ENCODE measurements around the gene VPS45. TPM values are rescaled to one million over a fixed set of nuclear protein-coding genes. Genes with fewer than 3 reads are reported as not detected.

Gene VPS45
- polyA plus RNA-seq, 1 donor (not counting 4 experiments of a cell fraction or from before 2014, with no cell fraction given) = 40.0 TPM

DNA sequence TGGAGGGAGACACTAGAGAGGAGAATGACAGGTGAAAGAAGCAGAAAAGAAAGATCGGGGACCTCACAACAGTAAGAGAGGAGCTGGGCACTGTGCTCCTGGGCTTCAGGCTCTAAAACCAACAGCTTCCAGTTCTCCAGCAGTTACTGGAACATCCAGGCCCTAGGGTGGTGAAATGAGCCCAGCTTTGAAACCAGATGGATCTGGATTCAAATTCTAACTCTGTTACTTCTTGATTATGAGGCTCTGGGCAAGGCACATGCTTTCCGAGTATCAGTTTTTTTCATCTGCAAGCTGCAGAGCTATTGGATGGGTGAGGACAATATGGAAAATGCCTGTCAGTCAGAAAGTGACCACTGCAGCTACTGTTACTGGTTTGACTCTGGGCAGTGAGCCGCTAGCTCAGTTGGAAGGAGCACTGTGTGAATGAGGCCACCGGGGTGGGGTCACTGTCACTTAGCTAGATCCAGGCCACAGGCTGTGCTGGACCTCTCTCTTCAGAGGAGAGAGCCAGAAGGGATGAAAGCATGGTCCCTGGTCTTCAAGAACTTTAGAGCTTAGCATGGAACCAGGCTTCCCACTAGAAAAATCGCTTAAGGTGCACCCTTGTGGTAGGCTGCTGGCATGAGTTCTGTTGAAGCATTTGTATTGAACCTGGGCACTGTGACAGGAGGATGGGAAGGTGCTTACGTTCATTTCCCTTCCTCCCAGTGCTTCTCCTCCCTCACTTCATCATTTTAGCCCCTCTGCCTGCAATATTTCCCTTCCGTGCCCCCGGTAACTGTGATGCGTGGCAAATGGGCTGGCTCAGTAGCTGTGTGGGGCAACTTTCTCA is 94.4 kb downstream of the VPS45 start:
- TF ChIP-seq, protein P1, sequence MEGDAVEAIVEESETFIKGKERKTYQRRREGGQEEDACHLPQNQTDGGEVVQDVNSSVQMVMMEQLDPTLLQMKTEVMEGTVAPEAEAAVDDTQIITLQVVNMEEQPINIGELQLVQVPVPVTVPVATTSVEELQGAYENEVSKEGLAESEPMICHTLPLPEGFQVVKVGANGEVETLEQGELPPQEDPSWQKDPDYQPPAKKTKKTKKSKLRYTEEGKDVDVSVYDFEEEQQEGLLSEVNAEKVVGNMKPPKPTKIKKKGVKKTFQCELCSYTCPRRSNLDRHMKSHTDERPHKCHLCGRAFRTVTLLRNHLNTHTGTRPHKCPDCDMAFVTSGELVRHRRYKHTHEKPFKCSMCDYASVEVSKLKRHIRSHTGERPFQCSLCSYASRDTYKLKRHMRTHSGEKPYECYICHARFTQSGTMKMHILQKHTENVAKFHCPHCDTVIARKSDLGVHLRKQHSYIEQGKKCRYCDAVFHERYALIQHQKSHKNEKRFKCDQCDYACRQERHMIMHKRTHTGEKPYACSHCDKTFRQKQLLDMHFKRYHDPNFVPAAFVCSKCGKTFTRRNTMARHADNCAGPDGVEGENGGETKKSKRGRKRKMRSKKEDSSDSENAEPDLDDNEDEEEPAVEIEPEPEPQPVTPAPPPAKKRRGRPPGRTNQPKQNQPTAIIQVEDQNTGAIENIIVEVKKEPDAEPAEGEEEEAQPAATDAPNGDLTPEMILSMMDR (optimal IDR thresholded peaks at IDR 0.05 in 1 of 3, IDR thresholded peaks at IDR 0.05 in 1 of 3, conservative IDR thresholded peaks at IDR 0.05 in 1 of 3; ENCODE audit: extremely low read depth in 1 of 3, insufficient read depth in 2 of 3, low read length in 3 of 3) = peak in 1 of 3 experiments; percentile 19
- no peak for TF ChIP-seq EZH2 (IDR thresholded peaks at IDR 0.05; ENCODE audit: low read length)
- H3K27me3 ChIP-seq (ENCODE audit: control insufficient read depth, extremely low read depth, insufficient read depth, low read length) = no peaks in the 10 kb centered on the region
- no peaks in the 10 kb centered on the region for H4K20me1 ChIP-seq (ENCODE audit: control insufficient read depth, extremely low read depth, insufficient read depth, low read length)
- FAIRE-seq (no peak), DNase-seq (ENCODE audit: low read depth, low spot score) (no peak)
- H3K27ac ChIP-seq (ENCODE audit: control insufficient read depth, insufficient read depth, low read length) = no peak overlapping the region
- H3K36me3 ChIP-seq (ENCODE audit: control insufficient read depth in 2 of 2, extremely low read depth in 1 of 2, insufficient read depth in 2 of 2, low read length in 2 of 2) = peaks cover 0 to 2% of the 10 kb centered on the region in 2 experiments
- peak overlapping the region; percentile 79 for H3K4me2 ChIP-seq (ENCODE audit: control insufficient read depth, extremely low read depth, insufficient read depth, low read depth, low read length)
- H3K79me2 ChIP-seq (ENCODE audit: control insufficient read depth, insufficient read depth, low read length) = no peaks in the 10 kb centered on the region
- no peak overlapping the region for H2AFZ ChIP-seq (ENCODE audit: control insufficient read depth, low read length)
- H3K9ac ChIP-seq (ENCODE audit: control insufficient read depth, extremely low read depth, insufficient read depth, low read length) = peak overlapping the region; percentile 61
- no peaks in the 10 kb centered on the region for H3K9me1 ChIP-seq (ENCODE audit: control insufficient read depth, extremely low read depth, insufficient read depth, low read length)
- H3K9me3 ChIP-seq (ENCODE audit: control insufficient read depth, low read depth, low read length) = no peaks in the 10 kb centered on the region
- no peak overlapping the region for H3K4me3 ChIP-seq (ENCODE audit: control insufficient read depth in 2 of 3, extremely low read depth in 1 of 3, insufficient read depth in 2 of 3, low read depth in 1 of 3, low read length in 3 of 3)
- dilution Hi-C loops (cut with MboI; ENCODE audit: extremely low pct_ligation_motif_present, low sequenced_read_pairs) = no loop called here
- peaks cover 16% of the 10 kb centered on the region for H3K4me1 ChIP-seq (ENCODE audit: control insufficient read depth, extremely low read depth, insufficient read depth, low read length)

- H3K9me3 ChIP-seq (ENCODE audit: control insufficient read depth, low read depth, low read length) = no peaks in the 10 kb centered on the region
- peaks cover 16% of the 10 kb centered on the region for H3K4me1 ChIP-seq (ENCODE audit: control insufficient read depth, extremely low read depth, insufficient read depth, low read length)
- DNase-seq (ENCODE audit: low read depth, low spot score) = no peak
- peak overlapping the region in 2 of 3 experiments; percentile 33 to 37 for H3K4me3 ChIP-seq (ENCODE audit: control insufficient read depth in 2 of 3, extremely low read depth in 1 of 3, insufficient read depth in 2 of 3, low read depth in 1 of 3, low read length in 3 of 3)
- no peak for FAIRE-seq
- H4K20me1 ChIP-seq (ENCODE audit: control insufficient read depth, extremely low read depth, insufficient read depth, low read length) = no peaks in the 10 kb centered on the region
- H3K36me3 ChIP-seq (ENCODE audit: control insufficient read depth in 2 of 2, extremely low read depth in 1 of 2, insufficient read depth in 2 of 2, low read length in 2 of 2) = peaks cover 0 to 2% of the 10 kb centered on the region in 2 experiments
- H3K79me2 ChIP-seq (ENCODE audit: control insufficient read depth, insufficient read depth, low read length) = no peaks in the 10 kb centered on the region
- peak overlapping the region; percentile 61 for H3K9ac ChIP-seq (ENCODE audit: control insufficient read depth, extremely low read depth, insufficient read depth, low read length)
- peak overlapping the region; percentile 79 for H3K4me2 ChIP-seq (ENCODE audit: control insufficient read depth, extremely low read depth, insufficient read depth, low read depth, low read length)
- TF ChIP-seq, protein P1 (optimal IDR thresholded peaks at IDR 0.05 in 1 of 3, IDR thresholded peaks at IDR 0.05 in 1 of 3, conservative IDR thresholded peaks at IDR 0.05 in 1 of 3; ENCODE audit: extremely low read depth in 1 of 3, insufficient read depth in 2 of 3, low read length in 3 of 3) = no peak
- no peak for TF ChIP-seq EZH2 (IDR thresholded peaks at IDR 0.05; ENCODE audit: low read length)
- H2AFZ ChIP-seq (ENCODE audit: control insufficient read depth, low read length) = peak overlapping the region; percentile 57
- H3K27ac ChIP-seq (ENCODE audit: control insufficient read depth, insufficient read depth, low read length) = peak overlapping the region; percentile 57
- dilution Hi-C loops (cut with MboI; ENCODE audit: extremely low pct_ligation_motif_present, low sequenced_read_pairs) = no loop called here
- H3K9me1 ChIP-seq (ENCODE audit: control insufficient read depth, extremely low read depth, insufficient read depth, low read length) = no peaks in the 10 kb centered on the region
- H3K27me3 ChIP-seq (ENCODE audit: control insufficient read depth, extremely low read depth, insufficient read depth, low read length) = no peaks in the 10 kb centered on the region
Measured at GRCh38 chr1:150162582-150162861, 94.9 kb downstream of the VPS45 start.
